Bronchial epithelial cell (primary cell): ENCODE measurements around the gene CDK14. TPM values are rescaled to one million over a fixed set of nuclear protein-coding genes. Genes with fewer than 3 reads are reported as not detected.

Experiments used
- DNase-seq: peaks from one replicate; pipeline ENCODE4 v3.0.0-alpha.2; 2010; ENCODE audit warnings: low read depth
- FAIRE-seq: peaks from 2 replicates; lab custom pipeline; 2011; peaks lifted over from hg19 to GRCh38; lab: Jason Lieb, UNC
- H3K27me3 ChIP-seq: 2 replicates; pipeline ENCODE4 v1.5.1; 2011; ENCODE audit warnings: low read length; ENCODE audit not compliant: control insufficient read depth, insufficient read depth
- H3K36me3 ChIP-seq: 2 replicates; pipeline ENCODE4 v1.5.1; 2011; ENCODE audit warnings: low read length; ENCODE audit not compliant: control insufficient read depth, insufficient read depth
- H3K4me3 ChIP-seq: 2 replicates; pipeline ENCODE4 v1.5.1; 2011; ENCODE audit warnings: mild to moderate bottlenecking, low read depth, low read length, control low read depth
- total RNA-seq: library from RNA; depleted of rRNA; stranded (reverse); fragments of >200 nt; gene quantifications from 2 replicates; pipeline ENCODE4 v1.2.1, GENCODE V29; 2014
- TF ChIP-seq, protein P1 (sequence below): IDR thresholded peaks from 2 replicates; pipeline ENCODE4 v1.5.1; 2011; ENCODE audit warnings: mild to moderate bottlenecking, moderate library complexity, low read length, control low read depth, inconsistent platforms; ENCODE audit not compliant: insufficient read depth, severe bottlenecking

The CDK14 gene
- total RNA-seq, 1 donor from 2014 or later: 8.7 TPM

DNA sequence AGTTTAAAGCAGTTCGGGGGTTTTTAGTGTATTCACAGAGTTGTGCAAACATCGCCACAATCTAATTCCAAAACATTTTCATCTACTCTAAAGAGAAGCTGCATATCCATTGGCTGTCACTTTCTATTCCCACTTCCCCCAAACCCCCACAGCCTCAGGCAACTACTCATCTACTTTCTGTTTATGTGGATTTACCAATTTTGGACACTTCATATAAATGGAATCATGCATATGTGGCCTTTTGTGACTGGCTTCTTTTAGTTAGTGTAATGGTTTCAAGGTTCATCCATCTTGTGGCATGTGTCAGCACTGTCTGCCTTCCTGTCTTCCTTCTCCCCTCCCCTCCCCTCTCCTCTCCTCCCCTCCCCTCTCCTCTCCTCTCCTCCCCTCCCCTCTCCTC is 589.6 kb downstream of the CDK14 start:
- Histone ChIP-seq H3K36me3 (no peaks in the 10 kb centered on the region), H3K27me3 (no peaks in the 10 kb centered on the region), H3K4me3 (no peak overlapping the region)
- DNase-seq: no peak
- TF ChIP-seq, protein P1, sequence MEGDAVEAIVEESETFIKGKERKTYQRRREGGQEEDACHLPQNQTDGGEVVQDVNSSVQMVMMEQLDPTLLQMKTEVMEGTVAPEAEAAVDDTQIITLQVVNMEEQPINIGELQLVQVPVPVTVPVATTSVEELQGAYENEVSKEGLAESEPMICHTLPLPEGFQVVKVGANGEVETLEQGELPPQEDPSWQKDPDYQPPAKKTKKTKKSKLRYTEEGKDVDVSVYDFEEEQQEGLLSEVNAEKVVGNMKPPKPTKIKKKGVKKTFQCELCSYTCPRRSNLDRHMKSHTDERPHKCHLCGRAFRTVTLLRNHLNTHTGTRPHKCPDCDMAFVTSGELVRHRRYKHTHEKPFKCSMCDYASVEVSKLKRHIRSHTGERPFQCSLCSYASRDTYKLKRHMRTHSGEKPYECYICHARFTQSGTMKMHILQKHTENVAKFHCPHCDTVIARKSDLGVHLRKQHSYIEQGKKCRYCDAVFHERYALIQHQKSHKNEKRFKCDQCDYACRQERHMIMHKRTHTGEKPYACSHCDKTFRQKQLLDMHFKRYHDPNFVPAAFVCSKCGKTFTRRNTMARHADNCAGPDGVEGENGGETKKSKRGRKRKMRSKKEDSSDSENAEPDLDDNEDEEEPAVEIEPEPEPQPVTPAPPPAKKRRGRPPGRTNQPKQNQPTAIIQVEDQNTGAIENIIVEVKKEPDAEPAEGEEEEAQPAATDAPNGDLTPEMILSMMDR: no peak
- FAIRE-seq: no peak

GRCh38 chr7:91187061-91187460 is 590.9 kb downstream of the CDK14 start:
- Histone ChIP-seq H3K27me3 (no peaks in the 10 kb centered on the region), H3K36me3 (no peaks in the 10 kb centered on the region), H3K4me3 (no peak overlapping the region)
- FAIRE-seq (no peak), DNase-seq (no peak)
- TF ChIP-seq, protein P1: no peak

DNA sequence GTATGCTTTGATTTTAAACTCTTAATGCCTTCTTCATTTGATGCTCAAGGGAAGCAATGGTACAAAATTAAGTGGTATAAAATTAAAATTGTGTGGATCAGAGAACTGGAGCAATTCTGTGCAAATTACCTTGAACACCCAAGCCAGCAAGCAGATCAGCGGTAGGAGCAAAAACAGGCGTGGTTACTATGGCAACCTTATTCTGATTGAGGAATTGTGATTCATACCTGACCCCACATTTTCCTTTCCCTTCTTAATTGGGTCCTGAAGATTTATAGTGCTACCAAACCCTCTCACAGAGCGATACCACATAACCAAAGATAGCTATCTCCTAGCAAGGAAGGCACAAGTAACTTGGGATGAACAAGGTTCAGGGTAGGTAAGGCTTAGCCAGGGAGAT is 595.6 kb downstream of the CDK14 start:
- TF ChIP-seq, protein P1: no peak
- no peak for FAIRE-seq
- no peaks in the 10 kb centered on the region for H3K36me3 ChIP-seq
- no peak overlapping the region for H3K4me3 ChIP-seq
- H3K27me3 ChIP-seq: no peaks in the 10 kb centered on the region
- DNase-seq: no peak

GRCh38 chr7:91193141-91193540 is 597.0 kb downstream of the CDK14 start:
- no peaks in the 10 kb centered on the region for H3K27me3 ChIP-seq
- TF ChIP-seq, protein P1: no peak
- H3K4me3 ChIP-seq: no peak overlapping the region
- FAIRE-seq: no peak
- no peaks in the 10 kb centered on the region for H3K36me3 ChIP-seq
- DNase-seq: no peak

DNA sequence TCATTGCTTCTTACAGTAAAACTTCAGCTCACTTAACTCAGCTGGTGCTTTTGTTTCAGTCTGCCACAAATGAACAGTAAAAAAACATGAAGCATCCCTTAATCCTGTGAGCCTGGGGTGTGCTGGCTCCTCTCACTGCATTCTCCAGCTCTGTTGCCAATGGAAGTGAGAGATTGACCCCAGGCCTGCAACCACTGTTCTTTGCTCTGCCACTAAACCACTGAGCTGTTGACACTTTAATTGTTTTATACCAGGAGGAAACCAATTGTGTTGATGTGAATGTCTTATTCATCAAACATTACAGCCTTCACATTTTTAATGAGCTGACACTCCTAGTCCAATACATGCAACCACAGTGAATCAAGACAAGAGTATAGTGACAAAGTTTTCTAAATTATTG is 598.7 kb downstream of the CDK14 start:
- DNase-seq (no peak), FAIRE-seq (no peak)
- Histone ChIP-seq H3K4me3 (no peak overlapping the region), H3K36me3 (no peaks in the 10 kb centered on the region), H3K27me3 (no peaks in the 10 kb centered on the region)
- TF ChIP-seq, protein P1: no peak

DNA sequence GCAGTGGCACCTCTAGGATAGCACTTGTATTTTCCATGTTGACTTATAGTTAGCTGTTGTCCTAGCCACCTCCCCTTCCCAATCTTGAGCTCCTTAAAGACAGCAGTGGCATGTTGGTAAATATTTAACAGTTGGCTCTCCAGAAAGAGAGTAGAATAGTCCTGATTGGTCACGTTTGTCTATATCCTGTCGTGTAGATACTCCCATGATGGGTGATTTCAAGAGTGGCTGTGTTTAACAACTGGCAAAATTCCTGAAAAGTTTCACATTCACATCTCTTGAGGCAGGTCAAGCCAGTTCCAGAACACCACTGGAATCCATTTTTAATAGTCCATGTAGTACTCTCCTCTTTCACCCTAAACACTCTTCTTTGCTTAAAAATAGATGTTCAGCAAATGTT is 599.9 kb downstream of the CDK14 start:
- TF ChIP-seq, protein P1: no peak
- FAIRE-seq: no peak
- Histone ChIP-seq H3K36me3 (no peaks in the 10 kb centered on the region), H3K4me3 (no peak overlapping the region), H3K27me3 (no peaks in the 10 kb centered on the region)
- no peak for DNase-seq
